HG03108 (cell line): Measurements from ENCODE around the gene CAPN2.
A peak's percentile ranks its signal among the peaks of the same experiment; 100 is the strongest.

ENCODE experiments used
- ATAC-seq: cut with Tn5 transposase; IDR thresholded peaks from one replicate; pipeline ENCODE4 v1.9.1; 2021; ENCODE audit warnings: moderate library complexity; ENCODE audit not compliant: unreplicated experiment

The CAPN2 gene

GRCh38 chr1:223712194-223712849 lies at the start of gene CAPN2:
TSS of gene CAPN2 (plus strand) at chr1:223712539. CDS start at chr1:223712641, 102 bp downstream.
- ATAC-seq, result peak; percentile 61

- ATAC-seq, result no peak
Measured at GRCh38 chr1:223662943-223663342, 49.4 kb upstream of the CAPN2 start.

GRCh38 chr1:223664106-223664505 lies 48.2 kb upstream of the CAPN2 start:
- ATAC-seq, result no peak

- no peak for ATAC-seq
Measured at GRCh38 chr1:223665592-223666312, 46.6 kb upstream of the CAPN2 start, which contains the start of gene CAPN8. TSS of gene CAPN8 (minus strand) at chr1:223665701. CDS start at chr1:223665646, 55 bp downstream.

GRCh38 chr1:223667484-223668182 lies 44.7 kb upstream of the CAPN2 start:
- ATAC-seq, result no peak

GRCh38 chr1:223669003-223669795 lies 43.1 kb upstream of the CAPN2 start:
- no peak for ATAC-seq

- no peak for ATAC-seq
Measured at GRCh38 chr1:223670458-223671159, 41.7 kb upstream of the CAPN2 start.

GRCh38 chr1:223674119-223674890 lies 38.0 kb upstream of the CAPN2 start:
- no peak for ATAC-seq

GRCh38 chr1:223678841-223679240 lies 33.5 kb upstream of the CAPN2 start:
- ATAC-seq, result no peak

- no peak for ATAC-seq
Measured at GRCh38 chr1:223680188-223680587, 32.2 kb upstream of the CAPN2 start.

GRCh38 chr1:223682502-223682901 lies 29.8 kb upstream of the CAPN2 start:
- ATAC-seq, result no peak

- no peak for ATAC-seq
Measured at GRCh38 chr1:223683586-223684487, 28.5 kb upstream of the CAPN2 start.

- no peak for ATAC-seq
Measured at GRCh38 chr1:223684488-223684792, 27.9 kb upstream of the CAPN2 start.

- ATAC-seq, result no peak
Measured at GRCh38 chr1:223691121-223691520, 21.2 kb upstream of the CAPN2 start.

- ATAC-seq, result no peak
Measured at GRCh38 chr1:223695014-223695548, 17.3 kb upstream of the CAPN2 start.

- no peak for ATAC-seq
Measured at GRCh38 chr1:223695941-223696340, 16.4 kb upstream of the CAPN2 start.

- ATAC-seq, result no peak
Measured at GRCh38 chr1:223700388-223700918, 11.9 kb upstream of the CAPN2 start.

GRCh38 chr1:223700942-223701637 lies 11.2 kb upstream of the CAPN2 start:
- ATAC-seq, result no peak
